ENCODE data around the gene ADCY4. TPM values are rescaled to one million over a fixed set of nuclear protein-coding genes. Genes with fewer than 3 reads are reported as not detected.

ADCY4 gene
- total RNA-seq, 6 experiments from 2014 or later = 2.3 to 7.2 (median 3.9) TPM

DNA sequence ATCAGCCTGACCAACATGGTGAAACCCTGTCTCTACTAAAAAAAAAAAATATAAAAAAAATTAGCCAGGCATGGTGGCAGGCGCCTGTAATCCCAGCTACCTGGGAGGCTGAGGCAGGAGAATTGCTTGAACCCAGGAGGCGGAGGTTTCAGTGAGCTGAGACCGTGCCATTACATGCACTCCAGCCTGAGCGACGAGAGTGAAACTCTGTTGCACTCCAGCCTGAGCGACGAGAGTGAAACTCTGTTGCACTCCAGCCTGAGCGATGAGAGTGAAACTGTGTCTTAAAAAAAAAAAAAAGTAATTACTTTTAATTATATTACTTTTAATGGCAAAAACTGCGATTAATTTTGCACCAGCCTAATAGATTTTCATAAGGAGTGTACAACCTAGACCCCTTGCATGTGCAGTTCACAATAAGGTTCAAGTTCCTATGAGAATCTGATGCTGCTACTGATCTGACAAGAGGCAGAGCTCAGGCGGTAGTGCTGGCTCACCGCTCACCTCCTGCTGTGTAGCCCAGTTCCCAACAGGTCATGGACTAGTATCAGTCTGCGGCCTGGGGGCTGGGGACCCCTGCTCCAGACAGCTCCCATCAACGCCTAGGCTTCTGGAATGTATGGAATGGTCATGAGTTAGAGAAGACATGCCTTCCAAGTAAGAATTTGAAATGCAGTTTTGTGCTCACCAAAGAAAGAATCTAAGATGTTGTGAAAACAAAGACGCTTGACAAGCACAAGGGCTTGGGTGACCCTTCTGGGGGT, 13.5 kb downstream of the ADCY4 start:
- DNase-seq (no peak), ATAC-seq (no peak)
- Histone ChIP-seq H3K4me3 (no peak overlapping the region), H3K27ac (no peak overlapping the region), H3K4me1 (peaks cover 0 to under 1% (median 0%) of the 10 kb centered on the region in 4 donors), H3K27me3 (no peaks in the 10 kb centered on the region), H3K36me3 (no peaks in the 10 kb centered on the region), H3K9me3 (no peaks in the 10 kb centered on the region)
- TF ChIP-seq, protein P1, sequence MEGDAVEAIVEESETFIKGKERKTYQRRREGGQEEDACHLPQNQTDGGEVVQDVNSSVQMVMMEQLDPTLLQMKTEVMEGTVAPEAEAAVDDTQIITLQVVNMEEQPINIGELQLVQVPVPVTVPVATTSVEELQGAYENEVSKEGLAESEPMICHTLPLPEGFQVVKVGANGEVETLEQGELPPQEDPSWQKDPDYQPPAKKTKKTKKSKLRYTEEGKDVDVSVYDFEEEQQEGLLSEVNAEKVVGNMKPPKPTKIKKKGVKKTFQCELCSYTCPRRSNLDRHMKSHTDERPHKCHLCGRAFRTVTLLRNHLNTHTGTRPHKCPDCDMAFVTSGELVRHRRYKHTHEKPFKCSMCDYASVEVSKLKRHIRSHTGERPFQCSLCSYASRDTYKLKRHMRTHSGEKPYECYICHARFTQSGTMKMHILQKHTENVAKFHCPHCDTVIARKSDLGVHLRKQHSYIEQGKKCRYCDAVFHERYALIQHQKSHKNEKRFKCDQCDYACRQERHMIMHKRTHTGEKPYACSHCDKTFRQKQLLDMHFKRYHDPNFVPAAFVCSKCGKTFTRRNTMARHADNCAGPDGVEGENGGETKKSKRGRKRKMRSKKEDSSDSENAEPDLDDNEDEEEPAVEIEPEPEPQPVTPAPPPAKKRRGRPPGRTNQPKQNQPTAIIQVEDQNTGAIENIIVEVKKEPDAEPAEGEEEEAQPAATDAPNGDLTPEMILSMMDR (IDR thresholded peaks at IDR 0.05) = no peak
- TF ChIP-seq POLR2A (IDR thresholded peaks at IDR 0.05) = no peak
- 73% methylated on average over 9 of the region's 14 CpGs for WGBS (ENCODE audit: insufficient coverage, low coverage, low lambda C conversion rate, missing lambda C conversion rate)
- intact Hi-C loops (cut with DNase I) = no loop called here

DNA sequence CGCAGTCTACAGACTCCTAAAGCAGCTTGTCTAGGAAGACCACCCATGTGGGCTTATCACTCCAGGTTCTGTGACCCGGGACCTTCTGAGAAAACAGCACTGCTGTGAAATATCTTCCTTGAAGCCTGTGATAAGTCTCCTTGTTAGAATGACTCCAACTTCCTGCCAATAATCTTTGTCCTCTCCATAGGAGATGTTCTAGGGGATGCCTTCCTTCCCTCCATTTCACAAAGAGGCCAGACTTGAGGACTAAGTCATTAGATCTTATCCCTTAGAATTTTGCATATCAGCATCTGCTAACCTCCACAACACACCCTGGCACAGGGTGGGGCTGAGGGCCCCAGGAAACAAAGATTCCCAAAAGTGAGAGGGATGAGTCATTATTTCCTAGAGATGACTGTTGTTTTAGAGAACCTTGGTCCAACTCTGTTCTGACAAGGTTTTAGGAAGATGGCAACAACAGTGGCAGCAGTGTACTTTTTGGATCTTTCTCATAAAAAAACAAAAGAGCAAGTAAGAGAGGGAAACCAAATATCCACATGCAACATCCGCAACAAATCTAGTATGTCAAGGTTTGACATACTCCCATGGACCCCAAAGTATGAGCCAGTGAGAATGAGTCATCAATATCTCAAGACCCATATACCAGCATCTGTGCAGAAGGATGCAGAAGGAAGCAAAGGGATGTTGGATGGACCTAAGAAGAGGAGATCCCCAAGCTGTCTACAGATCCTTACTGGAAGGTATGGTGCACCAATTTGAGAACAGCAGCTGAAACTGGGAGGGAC, 17.5 kb downstream of the ADCY4 start:
- WGBS (ENCODE audit: insufficient coverage, low coverage, low lambda C conversion rate, missing lambda C conversion rate) = 100% methylated on average over 2 of the region's 3 CpGs
- no peak for DNase-seq
- intact Hi-C loops (cut with DNase I) = no loop called here
- H3K27me3 ChIP-seq = no peaks in the 10 kb centered on the region
- H3K4me1 ChIP-seq = peaks cover 0 to 13% (median 0%) of the 10 kb centered on the region in 4 donors
- H3K27ac ChIP-seq = no peak overlapping the region
- no peak for TF ChIP-seq POLR2A (IDR thresholded peaks at IDR 0.05)
- TF ChIP-seq, protein P1 (IDR thresholded peaks at IDR 0.05) = no peak
- H3K9me3 ChIP-seq = no peaks in the 10 kb centered on the region
- peak in 1 of 4 donors; percentile 3 for ATAC-seq
- H3K36me3 ChIP-seq = no peaks in the 10 kb centered on the region
- no peak overlapping the region for H3K4me3 ChIP-seq

DNA sequence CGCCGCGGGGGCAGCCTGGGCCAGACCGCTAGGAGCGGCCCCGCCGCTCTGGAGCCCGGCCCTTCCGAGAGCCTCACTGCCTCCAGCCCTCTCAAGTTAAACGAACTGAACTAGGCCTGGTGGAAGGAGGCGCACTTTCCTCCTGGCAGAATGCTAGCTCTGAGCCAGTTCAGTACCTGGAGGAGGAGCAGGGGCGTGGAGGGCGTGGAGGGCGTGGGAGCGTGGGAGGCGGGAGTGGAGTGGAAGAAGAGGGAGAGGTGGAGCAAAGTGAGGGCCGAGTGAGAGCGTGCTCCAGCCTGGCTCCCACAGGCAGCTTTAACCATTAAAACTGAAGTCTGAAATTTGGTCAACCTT, 18.3 kb downstream of the ADCY4 start:
- TF ChIP-seq, protein P1 (IDR thresholded peaks at IDR 0.05) = no peak
- TF ChIP-seq POLR2A (IDR thresholded peaks at IDR 0.05) = no peak
- intact Hi-C loops (cut with DNase I) = no loop called here
- no peak overlapping the region for H3K4me3 ChIP-seq

DNA sequence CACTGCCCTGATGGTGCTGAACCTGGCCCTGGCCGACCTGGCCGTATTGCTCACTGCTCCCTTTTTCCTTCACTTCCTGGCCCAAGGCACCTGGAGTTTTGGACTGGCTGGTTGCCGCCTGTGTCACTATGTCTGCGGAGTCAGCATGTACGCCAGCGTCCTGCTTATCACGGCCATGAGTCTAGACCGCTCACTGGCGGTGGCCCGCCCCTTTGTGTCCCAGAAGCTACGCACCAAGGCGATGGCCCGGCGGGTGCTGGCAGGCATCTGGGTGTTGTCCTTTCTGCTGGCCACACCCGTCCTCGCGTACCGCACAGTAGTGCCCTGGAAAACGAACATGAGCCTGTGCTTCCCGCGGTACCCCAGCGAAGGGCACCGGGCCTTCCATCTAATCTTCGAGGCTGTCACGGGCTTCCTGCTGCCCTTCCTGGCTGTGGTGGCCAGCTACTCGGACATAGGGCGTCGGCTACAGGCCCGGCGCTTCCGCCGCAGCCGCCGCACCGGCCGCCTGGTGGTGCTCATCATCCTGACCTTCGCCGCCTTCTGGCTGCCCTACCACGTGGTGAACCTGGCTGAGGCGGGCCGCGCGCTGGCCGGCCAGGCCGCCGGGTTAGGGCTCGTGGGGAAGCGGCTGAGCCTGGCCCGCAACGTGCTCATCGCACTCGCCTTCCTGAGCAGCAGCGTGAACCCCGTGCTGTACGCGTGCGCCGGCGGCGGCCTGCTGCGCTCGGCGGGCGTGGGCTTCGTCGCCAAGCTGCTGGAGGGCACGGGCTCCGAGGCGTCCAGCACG, 18.9 kb downstream of the ADCY4 start:
- intact Hi-C loops (cut with DNase I) = no loop called here
- Histone ChIP-seq H3K27me3 (no peaks in the 10 kb centered on the region), H3K27ac (peak overlapping the region in 1 of 3 donors; percentile 26), H3K4me3 (no peak overlapping the region), H3K36me3 (no peaks in the 10 kb centered on the region), H3K4me1 (peaks cover 0 to 27% (median 6%) of the 10 kb centered on the region in 4 donors), H3K9me3 (no peaks in the 10 kb centered on the region)
- TF ChIP-seq, protein P1 (IDR thresholded peaks at IDR 0.05) = peak; percentile 13 to 47 (median 32)
- TF ChIP-seq POLR2A (IDR thresholded peaks at IDR 0.05) = no peak
- 58% methylated on average over 7 of the region's 70 CpGs for WGBS (ENCODE audit: insufficient coverage, low coverage, low lambda C conversion rate, missing lambda C conversion rate)
- ATAC-seq (peak; percentile 57 to 71 (median 69)), DNase-seq (peak; percentile 72 to 79 (median 74))

More for the DNA sequence above, 18.3 kb downstream of the ADCY4 start:
- WGBS (ENCODE audit: insufficient coverage, low coverage, low lambda C conversion rate, missing lambda C conversion rate) = 77% methylated on average over 12 of the region's 18 CpGs
- H3K36me3 ChIP-seq = no peaks in the 10 kb centered on the region
- H3K27ac ChIP-seq = peak overlapping the region in 1 of 3 donors; percentile 26
- DNase-seq = no peak
- ATAC-seq = no peak
- peaks cover 0 to 21% (median 4%) of the 10 kb centered on the region in 4 donors for H3K4me1 ChIP-seq
- H3K27me3 ChIP-seq = no peaks in the 10 kb centered on the region
- H3K9me3 ChIP-seq = no peaks in the 10 kb centered on the region

Data from right lobe of liver (tissue), 6 donors.